MM.1S (cell line): ENCODE measurements around the gene RPL34.

Source experiments
- DNase-seq: peaks from one replicate; pipeline ENCODE4 v3.0.0-alpha.2; 2015
- H2AFZ ChIP-seq: fragments of 300-600 bp; sonication (generic); 2 replicates; pipeline ENCODE4 v1.6.0; 2016; ENCODE audit warnings: antibody characterized with exemption, low read length
- H3F3A ChIP-seq: fragments of 300-600 bp; sonication (generic); 2 replicates; pipeline ENCODE4 v1.6.1; 2016; ENCODE audit warnings: mild to moderate bottlenecking, antibody characterized with exemption, low read length, moderate library complexity, mixed read lengths; ENCODE audit not compliant: insufficient read depth
- H3K27ac ChIP-seq: fragments of 300-600 bp; sonication (generic); 2 replicates; pipeline ENCODE4 v1.5.1; 2016; ENCODE audit warnings: mild to moderate bottlenecking, low read length
- H3K27me3 ChIP-seq: fragments of 300-600 bp; sonication (generic); replicated peaks from 2 replicates; pipeline ENCODE4 v1.6.0; 2016; ENCODE audit warnings: low read length; ENCODE audit not compliant: insufficient read depth
- H3K36me3 ChIP-seq: fragments of 300-600 bp; sonication (generic); replicated peaks from 2 replicates; pipeline ENCODE4 v1.6.1; 2016; ENCODE audit warnings: mild to moderate bottlenecking, low read length, mixed read lengths; ENCODE audit not compliant: insufficient read depth
- H3K4me1 ChIP-seq: fragments of 300-600 bp; sonication (generic); 2 replicates; pipeline ENCODE4 v1.6.1; 2016; ENCODE audit warnings: low read length, mixed read lengths
- H3K4me2 ChIP-seq: fragments of 300-600 bp; sonication (generic); 2 replicates; pipeline ENCODE4 v1.6.0; 2016; ENCODE audit warnings: low read depth, low read length
- H3K4me3 ChIP-seq: fragments of 300-600 bp; sonication (generic); 2 replicates; pipeline ENCODE4 v1.5.1; 2016; ENCODE audit warnings: low read length, mixed read lengths
- H3K79me2 ChIP-seq: fragments of 300-600 bp; sonication (generic); 2 replicates; pipeline ENCODE4 v1.6.1; 2016; ENCODE audit warnings: mixed run types, low read length, mixed read lengths
- H3K9ac ChIP-seq: fragments of 300-600 bp; sonication (generic); 2 replicates; pipeline ENCODE4 v1.6.1; 2016; ENCODE audit warnings: low read length, mixed read lengths
- H3K9me2 ChIP-seq: fragments of 300-600 bp; sonication (generic); replicated peaks from 2 replicates; pipeline ENCODE4 v1.6.1; 2016; ENCODE audit warnings: mild to moderate bottlenecking, low read length, mixed read lengths; ENCODE audit not compliant: insufficient read depth
- H3K9me3 ChIP-seq: fragments of 300-600 bp; sonication (generic); replicated peaks from 2 replicates; pipeline ENCODE4 v1.6.1; 2016; ENCODE audit warnings: mild to moderate bottlenecking, low read length, mixed read lengths; ENCODE audit not compliant: insufficient read depth
- H4K20me1 ChIP-seq: fragments of 300-600 bp; sonication (generic); 2 replicates; pipeline ENCODE4 v1.6.1; 2016; ENCODE audit warnings: mild to moderate bottlenecking, low read length, moderate library complexity, mixed read lengths; ENCODE audit not compliant: insufficient read depth
- EZH2 ChIP-seq: fragments of 300-600 bp; sonication (generic); optimal IDR thresholded peaks from 2 replicates; pipeline ENCODE3; 2017; ENCODE audit warnings: low read depth, mild to moderate bottlenecking, antibody characterized with exemption, low read length, mixed read lengths
- EZH2phosphoT487 ChIP-seq: fragments of 300-600 bp; sonication (generic); IDR thresholded peaks from 2 replicates; pipeline ENCODE4 v1.6.1; 2018; ENCODE audit warnings: antibody characterized with exemption, low read length
- TF ChIP-seq, protein P1 (sequence below): fragments of 300-600 bp; sonication (generic); IDR thresholded peaks from 2 replicates; pipeline ENCODE4 v1.5.1; 2016; ENCODE audit warnings: antibody characterized with exemption, low read length, mixed read lengths

Gene RPL34

GRCh38 chr4:108619372-108620100 is 840 bp upstream of the RPL34 start:
- Histone ChIP-seq H3K27me3 (no peaks in the 10 kb centered on the region), H3K9me3 (no peaks in the 10 kb centered on the region)

GRCh38 chr4:108620933-108621905 is 843 bp downstream of the RPL34 start:
- TF ChIP-seq EZH2phosphoT487 (no peak), EZH2 (no peak)
- TF ChIP-seq, protein P1, sequence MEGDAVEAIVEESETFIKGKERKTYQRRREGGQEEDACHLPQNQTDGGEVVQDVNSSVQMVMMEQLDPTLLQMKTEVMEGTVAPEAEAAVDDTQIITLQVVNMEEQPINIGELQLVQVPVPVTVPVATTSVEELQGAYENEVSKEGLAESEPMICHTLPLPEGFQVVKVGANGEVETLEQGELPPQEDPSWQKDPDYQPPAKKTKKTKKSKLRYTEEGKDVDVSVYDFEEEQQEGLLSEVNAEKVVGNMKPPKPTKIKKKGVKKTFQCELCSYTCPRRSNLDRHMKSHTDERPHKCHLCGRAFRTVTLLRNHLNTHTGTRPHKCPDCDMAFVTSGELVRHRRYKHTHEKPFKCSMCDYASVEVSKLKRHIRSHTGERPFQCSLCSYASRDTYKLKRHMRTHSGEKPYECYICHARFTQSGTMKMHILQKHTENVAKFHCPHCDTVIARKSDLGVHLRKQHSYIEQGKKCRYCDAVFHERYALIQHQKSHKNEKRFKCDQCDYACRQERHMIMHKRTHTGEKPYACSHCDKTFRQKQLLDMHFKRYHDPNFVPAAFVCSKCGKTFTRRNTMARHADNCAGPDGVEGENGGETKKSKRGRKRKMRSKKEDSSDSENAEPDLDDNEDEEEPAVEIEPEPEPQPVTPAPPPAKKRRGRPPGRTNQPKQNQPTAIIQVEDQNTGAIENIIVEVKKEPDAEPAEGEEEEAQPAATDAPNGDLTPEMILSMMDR = no peak
- Histone ChIP-seq H3K9ac (peak overlapping the region; percentile 90), H3K27ac (peak overlapping the region; percentile 60; the same call in 1 of the 2 replicates), H2AFZ (peak overlapping the region; percentile 52), H3K4me2 (peak overlapping the region; percentile 80), H3K9me2 (no peaks in the 10 kb centered on the region), H3K4me3 (peak overlapping the region; percentile 87), H3F3A (0 out of 2 replicates have a peak, but pooled peaks cover 7% of the 10 kb centered on the region), H3K36me3 (peaks cover 14% of the 10 kb centered on the region; the same call in 1 of the 2 replicates), H3K4me1 (0 out of 2 replicates have a peak, but pooled peaks cover 3% of the 10 kb centered on the region), H4K20me1 (peaks cover 14% of the 10 kb centered on the region; the same call in 1 of the 2 replicates), H3K79me2 (peaks cover 45% of the 10 kb centered on the region), H3K9me3 (no peaks in the 10 kb centered on the region), H3K27me3 (no peaks in the 10 kb centered on the region)
- DNase-seq = peak; percentile 32

More at GRCh38 chr4:108619372-108620100, 840 bp upstream of the RPL34 start:
- TF ChIP-seq, protein P1 = no peak
- TF ChIP-seq EZH2 = no peak
- no peak for TF ChIP-seq EZH2phosphoT487
- no peak overlapping the region for H3K27ac ChIP-seq
- H3K4me1 ChIP-seq = 0 out of 2 replicates have a peak, but pooled peaks cover 3% of the 10 kb centered on the region
- H3K4me2 ChIP-seq = peak overlapping the region; percentile 78
- no peaks in the 10 kb centered on the region for H3K9me2 ChIP-seq
- peak overlapping the region; percentile 87 for H2AFZ ChIP-seq
- peak overlapping the region; percentile 87 for H3K4me3 ChIP-seq
- no peak for DNase-seq
- peaks cover 9% of the 10 kb centered on the region; the same call in 1 of the 2 replicates for H3K36me3 ChIP-seq
- H3K9ac ChIP-seq = peak overlapping the region; percentile 46; the same call in 1 of the 2 replicates
- peaks cover 42% of the 10 kb centered on the region for H3K79me2 ChIP-seq
- peaks cover 11% of the 10 kb centered on the region; the same call in 1 of the 2 replicates for H4K20me1 ChIP-seq
- H3F3A ChIP-seq = 0 out of 2 replicates have a peak, but pooled peaks cover 7% of the 10 kb centered on the region

GRCh38 chr4:108622022-108622421 is 1.6 kb downstream of the RPL34 start:
- Histone ChIP-seq H4K20me1 (peaks cover 14% of the 10 kb centered on the region; the same call in 1 of the 2 replicates), H3K4me2 (peak overlapping the region; percentile 80), H3K27ac (peak overlapping the region; percentile 60; the same call in 1 of the 2 replicates), H3K9me2 (no peaks in the 10 kb centered on the region), H3K4me3 (peak overlapping the region; percentile 87; the same call in 1 of the 2 replicates), H2AFZ (no peak overlapping the region), H3K36me3 (peaks cover 14% of the 10 kb centered on the region; the same call in 1 of the 2 replicates), H3K27me3 (no peaks in the 10 kb centered on the region), H3K4me1 (0 out of 2 replicates have a peak, but pooled peaks cover 3% of the 10 kb centered on the region), H3F3A (0 out of 2 replicates have a peak, but pooled peaks cover 7% of the 10 kb centered on the region), H3K79me2 (peaks cover 45% of the 10 kb centered on the region), H3K9me3 (no peaks in the 10 kb centered on the region), H3K9ac (peak overlapping the region; percentile 90; the same call in 1 of the 2 replicates)
- peak; percentile 39 for DNase-seq
- TF ChIP-seq EZH2 (no peak), EZH2phosphoT487 (no peak)
- TF ChIP-seq, protein P1 = no peak
